K562 (cell line): ENCODE results near the gene PPP1R16B. TPM values are rescaled to one million over a fixed set of nuclear protein-coding genes. Genes with fewer than 3 reads are reported as not detected.

ENCODE experiments used
- ATF7 ChIP-seq: fragments of 450-650 bp; IDR thresholded peaks from 2 replicates; pipeline ENCODE4 v1.7.1; 2014; ENCODE audit warnings: mild to moderate bottlenecking, moderate library complexity
- BHLHE40 ChIP-seq: IDR thresholded peaks from 2 replicates; pipeline ENCODE4 v1.6.1; 2011; ENCODE audit warnings: low read length, improper control_type of control experiment
- CBFA2T2 ChIP-seq: fragments of 450-650 bp; conservative IDR thresholded peaks from 2 replicates; pipeline ENCODE4 v1.6.1; 2017; ENCODE audit warnings: mild to moderate bottlenecking
- CEBPB ChIP-seq: fragments of 450-650 bp; IDR thresholded peaks from 2 replicates; pipeline ENCODE4 v1.6.1; 2016; ENCODE audit warnings: missing genetic modification characterization, missing compliant biosample characterization
- EHMT2 ChIP-seq: fragments of 450-650 bp; IDR thresholded peaks from 2 replicates; pipeline ENCODE4 v1.6.1; 2018; ENCODE audit warnings: antibody characterized with exemption
- MAZ ChIP-seq, 2 experiments: fragments of 450-650 bp in 1 of 2; sonication (generic) in 1 of 2; formaldehyde crosslinking; IDR thresholded peaks in 1 of 2; conservative IDR thresholded peaks in 1 of 2; 2 replicates each; pipeline versions ENCODE4 v1.4.0 to v1.5.0; 2020; ENCODE audit warnings: mild to moderate bottlenecking in 1 of 2, missing genetic modification reagents in 1 of 2
- NFE2 ChIP-seq: IDR thresholded peaks from 2 replicates; pipeline ENCODE4 v1.6.1; 2014; ENCODE audit warnings: antibody characterized with exemption, low read depth
- PTBP1 ChIP-seq: fragments of 200-400 bp; formaldehyde crosslinking; IDR thresholded peaks from 2 replicates; pipeline ENCODE4 v1.6.1; 2017; ENCODE audit warnings: low read depth, low read length
- SP1 ChIP-seq: sonication (generic); formaldehyde crosslinking; IDR thresholded peaks from 2 replicates; pipeline ENCODE4 v1.8.1; 2022; ENCODE audit warnings: mild to moderate bottlenecking, missing genetic modification reagents
- TEAD4 ChIP-seq, 2 experiments: sonication (generic) in 1 of 2; formaldehyde crosslinking in 1 of 2; IDR thresholded peaks; 2 replicates each; pipeline versions ENCODE4 v1.6.1 to v1.8.0; 2012 to 2022; ENCODE audit warnings: borderline replicate concordance in 1 of 2, inconsistent platforms in 1 of 2, low read length in 1 of 2, mild to moderate bottlenecking in 1 of 2, missing genetic modification reagents in 1 of 2
- polyA plus RNA-seq, 8 experiments: library from polyadenylated mRNA; depleted of rRNA in 4 of 8; stranded (reverse) in 5 of 8; unstranded in 3 of 8; fragments of >200 nt; fragmentation: Nextera tagmentation in 2 of 8; fragmentation: Illumina TruSeq in 1 of 8; extraction: Ambion mirVana in 2 of 8; extraction: Trizol in 1 of 8; gene quantifications; 2 replicates each; pipeline versions ENCODE4 v1.2.1 to v1.2.3, GENCODE V29; 2011 to 2014; ENCODE audit warnings: inconsistent platforms in 1 of 8, missing spikeins in 1 of 8
- total RNA-seq, 7 experiments: library from RNA; depleted of rRNA in 6 of 7; stranded (reverse); fragments of >200 nt in 6 of 7; fragmentation: Illumina TruSeq in 2 of 7; extraction: Trizol in 2 of 7; gene quantifications; 2 replicates each; pipeline versions ENCODE4 v1.2.1 to v1.2.3, GENCODE V29; 2011 to 2021; ENCODE audit warnings: low replicate concordance in 1 of 7
- TF ChIP-seq, protein P1 (sequence below): fragments of 450-650 bp; conservative IDR thresholded peaks from 2 replicates; pipeline ENCODE4 v1.6.1; 2016; ENCODE audit warnings: missing genetic modification characterization, low read depth, mild to moderate bottlenecking, control low read depth, missing compliant biosample characterization
- TF ChIP-seq, protein P2 (sequence below): fragments of 450-650 bp; IDR thresholded peaks from 2 replicates; pipeline ENCODE4 v1.6.1; 2016; ENCODE audit warnings: mild to moderate bottlenecking, moderate library complexity
- TF ChIP-seq, protein P3 (sequence below): fragments of 450-650 bp; IDR thresholded peaks from 2 replicates; pipeline ENCODE4 v1.6.1; 2016

Gene PPP1R16B
- total and polyA plus RNA-seq, 9 of the 15 experiments (the other 6 are each of a cell fraction or from before 2014, with no cell fraction given) = 1.5 to 11.5 (median 6.8) TPM

GRCh38 chr20:38825901-38826625 lies 20.6 kb downstream of the PPP1R16B start (continued):
- TF ChIP-seq, protein P1, sequence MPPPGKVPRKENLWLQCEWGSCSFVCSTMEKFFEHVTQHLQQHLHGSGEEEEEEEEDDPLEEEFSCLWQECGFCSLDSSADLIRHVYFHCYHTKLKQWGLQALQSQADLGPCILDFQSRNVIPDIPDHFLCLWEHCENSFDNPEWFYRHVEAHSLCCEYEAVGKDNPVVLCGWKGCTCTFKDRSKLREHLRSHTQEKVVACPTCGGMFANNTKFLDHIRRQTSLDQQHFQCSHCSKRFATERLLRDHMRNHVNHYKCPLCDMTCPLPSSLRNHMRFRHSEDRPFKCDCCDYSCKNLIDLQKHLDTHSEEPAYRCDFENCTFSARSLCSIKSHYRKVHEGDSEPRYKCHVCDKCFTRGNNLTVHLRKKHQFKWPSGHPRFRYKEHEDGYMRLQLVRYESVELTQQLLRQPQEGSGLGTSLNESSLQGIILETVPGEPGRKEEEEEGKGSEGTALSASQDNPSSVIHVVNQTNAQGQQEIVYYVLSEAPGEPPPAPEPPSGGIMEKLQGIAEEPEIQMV (tag) = 0 out of 2 replicates have a peak, but pooled peaks have one; percentile 8
- TF ChIP-seq MAZ (CRISPR knock-in tag; conservative IDR thresholded peaks at IDR 0.05 in 1 of 2, IDR thresholded peaks at IDR 0.05 in 1 of 2) (peak; percentile 45 to 94; a peak in 3 of 4 replicates), BHLHE40 (0 out of 2 replicates have a peak, but pooled peaks have one; percentile 16), SP1 (CRISPR knock-in tag) (peak; percentile 52; the same call in 1 of the 2 replicates), EHMT2 (0 out of 2 replicates have a peak, but pooled peaks have one; percentile 44), NFE2 (0 out of 2 replicates have a peak, but pooled peaks have one; percentile 11), CEBPB (peak; percentile 74), TEAD4 (IDR thresholded peaks at IDR 0.05; ENCODE audit: low read length) (peak; percentile 11; the same call in 1 of the 2 replicates), TEAD4 (CRISPR knock-in tag; IDR thresholded peaks at IDR 0.05; ENCODE audit: borderline replicate concordance) (no peak), ATF7 (peak; percentile 85), PTBP1 (no peak), CBFA2T2 (peak; percentile 19; the same call in 1 of the 2 replicates)
- TF ChIP-seq, protein P2, sequence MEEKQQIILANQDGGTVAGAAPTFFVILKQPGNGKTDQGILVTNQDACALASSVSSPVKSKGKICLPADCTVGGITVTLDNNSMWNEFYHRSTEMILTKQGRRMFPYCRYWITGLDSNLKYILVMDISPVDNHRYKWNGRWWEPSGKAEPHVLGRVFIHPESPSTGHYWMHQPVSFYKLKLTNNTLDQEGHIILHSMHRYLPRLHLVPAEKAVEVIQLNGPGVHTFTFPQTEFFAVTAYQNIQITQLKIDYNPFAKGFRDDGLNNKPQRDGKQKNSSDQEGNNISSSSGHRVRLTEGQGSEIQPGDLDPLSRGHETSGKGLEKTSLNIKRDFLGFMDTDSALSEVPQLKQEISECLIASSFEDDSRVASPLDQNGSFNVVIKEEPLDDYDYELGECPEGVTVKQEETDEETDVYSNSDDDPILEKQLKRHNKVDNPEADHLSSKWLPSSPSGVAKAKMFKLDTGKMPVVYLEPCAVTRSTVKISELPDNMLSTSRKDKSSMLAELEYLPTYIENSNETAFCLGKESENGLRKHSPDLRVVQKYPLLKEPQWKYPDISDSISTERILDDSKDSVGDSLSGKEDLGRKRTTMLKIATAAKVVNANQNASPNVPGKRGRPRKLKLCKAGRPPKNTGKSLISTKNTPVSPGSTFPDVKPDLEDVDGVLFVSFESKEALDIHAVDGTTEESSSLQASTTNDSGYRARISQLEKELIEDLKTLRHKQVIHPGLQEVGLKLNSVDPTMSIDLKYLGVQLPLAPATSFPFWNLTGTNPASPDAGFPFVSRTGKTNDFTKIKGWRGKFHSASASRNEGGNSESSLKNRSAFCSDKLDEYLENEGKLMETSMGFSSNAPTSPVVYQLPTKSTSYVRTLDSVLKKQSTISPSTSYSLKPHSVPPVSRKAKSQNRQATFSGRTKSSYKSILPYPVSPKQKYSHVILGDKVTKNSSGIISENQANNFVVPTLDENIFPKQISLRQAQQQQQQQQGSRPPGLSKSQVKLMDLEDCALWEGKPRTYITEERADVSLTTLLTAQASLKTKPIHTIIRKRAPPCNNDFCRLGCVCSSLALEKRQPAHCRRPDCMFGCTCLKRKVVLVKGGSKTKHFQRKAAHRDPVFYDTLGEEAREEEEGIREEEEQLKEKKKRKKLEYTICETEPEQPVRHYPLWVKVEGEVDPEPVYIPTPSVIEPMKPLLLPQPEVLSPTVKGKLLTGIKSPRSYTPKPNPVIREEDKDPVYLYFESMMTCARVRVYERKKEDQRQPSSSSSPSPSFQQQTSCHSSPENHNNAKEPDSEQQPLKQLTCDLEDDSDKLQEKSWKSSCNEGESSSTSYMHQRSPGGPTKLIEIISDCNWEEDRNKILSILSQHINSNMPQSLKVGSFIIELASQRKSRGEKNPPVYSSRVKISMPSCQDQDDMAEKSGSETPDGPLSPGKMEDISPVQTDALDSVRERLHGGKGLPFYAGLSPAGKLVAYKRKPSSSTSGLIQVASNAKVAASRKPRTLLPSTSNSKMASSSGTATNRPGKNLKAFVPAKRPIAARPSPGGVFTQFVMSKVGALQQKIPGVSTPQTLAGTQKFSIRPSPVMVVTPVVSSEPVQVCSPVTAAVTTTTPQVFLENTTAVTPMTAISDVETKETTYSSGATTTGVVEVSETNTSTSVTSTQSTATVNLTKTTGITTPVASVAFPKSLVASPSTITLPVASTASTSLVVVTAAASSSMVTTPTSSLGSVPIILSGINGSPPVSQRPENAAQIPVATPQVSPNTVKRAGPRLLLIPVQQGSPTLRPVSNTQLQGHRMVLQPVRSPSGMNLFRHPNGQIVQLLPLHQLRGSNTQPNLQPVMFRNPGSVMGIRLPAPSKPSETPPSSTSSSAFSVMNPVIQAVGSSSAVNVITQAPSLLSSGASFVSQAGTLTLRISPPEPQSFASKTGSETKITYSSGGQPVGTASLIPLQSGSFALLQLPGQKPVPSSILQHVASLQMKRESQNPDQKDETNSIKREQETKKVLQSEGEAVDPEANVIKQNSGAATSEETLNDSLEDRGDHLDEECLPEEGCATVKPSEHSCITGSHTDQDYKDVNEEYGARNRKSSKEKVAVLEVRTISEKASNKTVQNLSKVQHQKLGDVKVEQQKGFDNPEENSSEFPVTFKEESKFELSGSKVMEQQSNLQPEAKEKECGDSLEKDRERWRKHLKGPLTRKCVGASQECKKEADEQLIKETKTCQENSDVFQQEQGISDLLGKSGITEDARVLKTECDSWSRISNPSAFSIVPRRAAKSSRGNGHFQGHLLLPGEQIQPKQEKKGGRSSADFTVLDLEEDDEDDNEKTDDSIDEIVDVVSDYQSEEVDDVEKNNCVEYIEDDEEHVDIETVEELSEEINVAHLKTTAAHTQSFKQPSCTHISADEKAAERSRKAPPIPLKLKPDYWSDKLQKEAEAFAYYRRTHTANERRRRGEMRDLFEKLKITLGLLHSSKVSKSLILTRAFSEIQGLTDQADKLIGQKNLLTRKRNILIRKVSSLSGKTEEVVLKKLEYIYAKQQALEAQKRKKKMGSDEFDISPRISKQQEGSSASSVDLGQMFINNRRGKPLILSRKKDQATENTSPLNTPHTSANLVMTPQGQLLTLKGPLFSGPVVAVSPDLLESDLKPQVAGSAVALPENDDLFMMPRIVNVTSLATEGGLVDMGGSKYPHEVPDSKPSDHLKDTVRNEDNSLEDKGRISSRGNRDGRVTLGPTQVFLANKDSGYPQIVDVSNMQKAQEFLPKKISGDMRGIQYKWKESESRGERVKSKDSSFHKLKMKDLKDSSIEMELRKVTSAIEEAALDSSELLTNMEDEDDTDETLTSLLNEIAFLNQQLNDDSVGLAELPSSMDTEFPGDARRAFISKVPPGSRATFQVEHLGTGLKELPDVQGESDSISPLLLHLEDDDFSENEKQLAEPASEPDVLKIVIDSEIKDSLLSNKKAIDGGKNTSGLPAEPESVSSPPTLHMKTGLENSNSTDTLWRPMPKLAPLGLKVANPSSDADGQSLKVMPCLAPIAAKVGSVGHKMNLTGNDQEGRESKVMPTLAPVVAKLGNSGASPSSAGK = peak; percentile 25; the same call in 1 of the 2 replicates
- TF ChIP-seq, protein P3, sequence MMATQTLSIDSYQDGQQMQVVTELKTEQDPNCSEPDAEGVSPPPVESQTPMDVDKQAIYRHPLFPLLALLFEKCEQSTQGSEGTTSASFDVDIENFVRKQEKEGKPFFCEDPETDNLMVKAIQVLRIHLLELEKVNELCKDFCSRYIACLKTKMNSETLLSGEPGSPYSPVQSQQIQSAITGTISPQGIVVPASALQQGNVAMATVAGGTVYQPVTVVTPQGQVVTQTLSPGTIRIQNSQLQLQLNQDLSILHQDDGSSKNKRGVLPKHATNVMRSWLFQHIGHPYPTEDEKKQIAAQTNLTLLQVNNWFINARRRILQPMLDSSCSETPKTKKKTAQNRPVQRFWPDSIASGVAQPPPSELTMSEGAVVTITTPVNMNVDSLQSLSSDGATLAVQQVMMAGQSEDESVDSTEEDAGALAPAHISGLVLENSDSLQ = peak; percentile 39; the same call in 1 of the 2 replicates
